HUES48 (cell line): ENCODE data around the gene SUMO2.
"Not testable (repeated sequence)": the region's sequence is repeated elsewhere in the genome, so short reads cannot be mapped to it uniquely, and the experiment has no call there.

Experiments
- H3K27ac ChIP-seq: one replicate; pipeline ENCODE4 v1.7.0; 2013; ENCODE audit warnings: low read depth, low read length, inconsistent platforms
- H3K27me3 ChIP-seq: 2 replicates; pipeline ENCODE4 v1.6.1; 2013; ENCODE audit warnings: mild to moderate bottlenecking, low read length; ENCODE audit not compliant: control insufficient read depth, insufficient read depth
- H3K36me3 ChIP-seq: 2 replicates; pipeline ENCODE4 v1.6.1; 2013; ENCODE audit warnings: low read length; ENCODE audit not compliant: control insufficient read depth, insufficient read depth
- H3K4me1 ChIP-seq: 2 replicates; pipeline ENCODE4 v1.6.1; 2013; ENCODE audit warnings: mild to moderate bottlenecking, low read length; ENCODE audit not compliant: control insufficient read depth, insufficient read depth
- H3K4me3 ChIP-seq: 2 replicates; pipeline ENCODE4 v1.5.1; 2013; ENCODE audit warnings: mild to moderate bottlenecking, low read depth, low read length
- H3K9ac ChIP-seq: 2 replicates; pipeline ENCODE4 v1.6.1; 2013; ENCODE audit warnings: mild to moderate bottlenecking, low read depth, low read length, moderate library complexity
- H3K9me3 ChIP-seq: 2 replicates; pipeline ENCODE4 v1.6.1; 2013; ENCODE audit warnings: low read length; ENCODE audit not compliant: control insufficient read depth, insufficient read depth

Gene SUMO2

DNA sequence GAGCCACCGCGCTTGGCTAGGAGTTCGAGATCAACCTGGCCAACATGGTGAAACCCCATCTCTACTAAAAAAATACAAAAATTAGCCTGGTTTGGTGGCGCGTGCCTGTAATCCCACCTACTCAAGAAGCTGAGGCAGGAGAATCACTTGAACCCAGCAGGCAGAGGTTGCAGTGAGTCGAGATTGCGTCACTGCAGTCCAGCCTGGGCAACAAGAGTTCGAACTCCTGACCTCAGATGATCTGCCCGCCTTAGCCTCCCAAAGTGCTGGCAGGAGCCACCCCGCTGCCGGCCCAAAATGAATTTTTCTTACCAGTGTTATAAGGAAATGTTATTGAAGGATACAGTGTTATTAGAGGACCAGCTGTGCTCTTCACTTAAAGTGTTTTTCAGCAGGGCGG lies 25.0 kb upstream of the SUMO2 start:
- H3K27me3 ChIP-seq = no peaks in the 10 kb centered on the region
- no peaks in the 10 kb centered on the region for H3K9me3 ChIP-seq
- H3K27ac ChIP-seq = no peak overlapping the region
- H3K4me3 ChIP-seq = no peak overlapping the region
- H3K36me3 ChIP-seq = peaks cover 41% of the 10 kb centered on the region
- peaks cover 3% of the 10 kb centered on the region; the same call in 1 of the 2 replicates for H3K4me1 ChIP-seq
- no peak overlapping the region for H3K9ac ChIP-seq

DNA sequence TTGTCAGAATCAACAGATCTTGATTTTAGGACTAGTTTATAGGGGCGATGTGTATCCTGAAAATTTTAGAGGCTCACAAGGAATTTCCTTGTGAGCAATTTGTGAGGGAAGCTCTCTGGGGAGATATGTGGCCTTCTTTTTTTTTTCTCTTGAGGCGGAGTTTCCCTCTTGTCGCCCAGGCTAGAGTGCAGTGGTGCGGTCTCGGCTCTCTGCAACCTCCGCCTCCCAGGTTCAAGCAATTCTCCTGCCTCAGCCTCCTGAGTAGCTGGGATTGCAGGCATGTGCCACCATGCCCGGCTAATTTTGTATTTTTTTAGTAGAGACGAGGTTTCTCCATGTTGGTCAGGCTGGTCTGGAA lies 24.3 kb upstream of the SUMO2 start:
- H3K27me3 ChIP-seq, H3K4me1 ChIP-seq, H3K9ac ChIP-seq, H3K27ac ChIP-seq, H3K9me3 ChIP-seq, H3K4me3 ChIP-seq: not testable (repeated sequence)
- H3K36me3 ChIP-seq = peaks cover 35% of the 10 kb centered on the region

DNA sequence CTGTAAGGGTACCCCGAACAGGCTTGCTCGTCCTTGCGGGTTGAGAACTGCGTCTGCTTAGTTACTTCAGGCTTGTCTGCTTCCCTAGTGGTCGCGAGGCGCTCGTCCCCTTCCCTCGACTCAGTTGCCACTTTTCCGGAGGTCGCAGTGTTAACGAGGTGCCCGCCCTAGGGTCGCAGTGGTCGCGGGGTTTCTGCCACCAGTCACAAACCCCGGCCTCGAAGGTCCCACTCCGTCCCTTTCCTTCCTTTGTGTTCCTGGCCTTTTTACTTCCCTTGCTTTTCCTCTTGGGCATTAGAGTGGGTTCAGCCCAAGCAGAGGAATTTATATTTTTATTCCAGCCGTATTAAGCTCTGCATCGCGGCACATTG lies 23.0 kb upstream of the SUMO2 start:
- no peaks in the 10 kb centered on the region for H3K27me3 ChIP-seq
- H3K9me3 ChIP-seq = no peaks in the 10 kb centered on the region
- H3K4me3 ChIP-seq = peak overlapping the region; percentile 92
- H3K27ac ChIP-seq = peak overlapping the region; percentile 99
- peaks cover 3% of the 10 kb centered on the region; the same call in 1 of the 2 replicates for H3K4me1 ChIP-seq
- peaks cover 24% of the 10 kb centered on the region for H3K36me3 ChIP-seq
- peak overlapping the region; percentile 96 for H3K9ac ChIP-seq

DNA sequence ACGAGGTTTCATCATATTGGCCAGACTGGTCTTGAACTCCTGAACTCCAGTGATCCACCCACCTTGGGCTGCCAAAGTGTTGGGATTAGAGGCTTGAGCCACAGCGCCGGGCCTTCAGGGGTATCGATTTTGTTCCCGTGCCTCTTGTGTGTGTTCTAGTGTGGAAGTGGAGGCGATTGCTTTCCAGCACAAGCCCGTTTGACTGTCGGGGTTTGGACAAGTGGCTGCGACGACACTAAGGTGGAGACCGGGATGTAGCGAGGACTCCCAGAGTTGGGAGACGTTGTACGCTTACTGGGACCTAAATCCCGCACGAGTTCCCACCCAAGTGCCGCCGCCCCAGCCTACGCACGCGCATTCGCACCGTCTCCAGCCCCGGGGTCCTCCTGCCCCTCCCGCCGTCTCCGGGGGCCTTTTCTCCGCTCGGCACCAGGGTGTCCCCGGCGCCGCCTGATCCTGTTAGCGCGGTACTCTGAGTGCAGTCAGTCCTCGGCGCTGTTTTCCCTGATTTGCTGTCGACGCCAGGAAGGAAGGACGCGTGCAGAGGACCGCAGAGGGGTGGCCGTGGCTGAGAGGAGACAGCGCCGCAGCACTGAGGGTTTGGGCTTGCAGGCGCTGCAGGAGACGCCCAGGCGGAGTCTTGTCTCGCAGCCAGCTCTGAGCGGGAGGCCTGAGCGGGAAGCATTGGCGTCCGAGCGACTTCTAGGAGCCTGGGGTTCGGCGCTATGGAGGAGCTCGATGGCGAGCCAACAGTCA lies 22.5 kb upstream of the SUMO2 start, which contains the start of gene NUP85:
Gene NUP85 (plus strand): TSS at position 643 of the 756 bp plus-strand sequence. CDS start 83 bp downstream, at position 726.
- Histone ChIP-seq H3K9me3 (no peaks in the 10 kb centered on the region), H3K27me3 (no peaks in the 10 kb centered on the region), H3K27ac (peak within 1 kb of the TSS; percentile 99), H3K4me1 (peaks cover 3% of the 10 kb centered on the region; the same call in 1 of the 2 replicates), H3K9ac (peak within 1 kb of the TSS; percentile 96), H3K36me3 (peaks cover 20% of the 10 kb centered on the region), H3K4me3 (peak within 1 kb of the TSS; percentile 92)

DNA sequence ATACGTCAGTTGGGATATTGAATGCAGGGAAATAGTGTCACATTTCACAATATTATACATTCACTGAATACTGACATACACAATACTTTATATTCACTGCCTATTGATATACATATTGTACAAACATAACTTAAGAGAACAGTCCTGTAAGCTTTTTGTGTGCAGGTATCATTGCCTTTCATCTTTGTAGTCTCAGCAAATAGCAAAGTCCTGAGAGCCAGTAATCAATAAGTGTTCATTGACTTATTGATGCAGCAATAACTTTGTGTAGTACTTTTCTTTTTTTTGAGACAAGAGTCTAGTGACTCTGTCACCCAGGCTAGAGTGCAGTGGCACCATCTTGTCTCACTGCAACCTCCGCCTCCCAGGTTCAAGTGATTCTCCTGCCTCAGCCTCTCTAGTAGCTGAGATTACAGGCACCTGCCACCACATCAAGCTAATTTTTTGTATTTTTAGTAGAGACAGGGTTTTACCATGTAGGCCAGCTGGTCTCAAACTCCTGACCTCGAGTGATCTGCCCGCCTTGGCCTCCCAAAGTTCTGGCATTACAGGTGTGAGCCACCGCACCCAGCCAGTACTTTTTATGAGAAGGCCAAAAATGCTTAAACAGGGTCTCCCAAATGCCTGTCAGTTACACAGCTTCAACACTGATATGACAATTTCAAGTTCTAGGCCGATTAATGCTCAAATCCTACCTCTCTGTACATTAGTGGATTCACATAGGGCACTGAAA lies 17.3 kb upstream of the SUMO2 start:
- no peaks in the 10 kb centered on the region for H3K27me3 ChIP-seq
- H3K27ac ChIP-seq = no peak overlapping the region
- no peaks in the 10 kb centered on the region for H3K4me1 ChIP-seq
- H3K36me3 ChIP-seq = no peaks in the 10 kb centered on the region
- no peak overlapping the region for H3K9ac ChIP-seq
- no peaks in the 10 kb centered on the region for H3K9me3 ChIP-seq
- H3K4me3 ChIP-seq = no peak overlapping the region

DNA sequence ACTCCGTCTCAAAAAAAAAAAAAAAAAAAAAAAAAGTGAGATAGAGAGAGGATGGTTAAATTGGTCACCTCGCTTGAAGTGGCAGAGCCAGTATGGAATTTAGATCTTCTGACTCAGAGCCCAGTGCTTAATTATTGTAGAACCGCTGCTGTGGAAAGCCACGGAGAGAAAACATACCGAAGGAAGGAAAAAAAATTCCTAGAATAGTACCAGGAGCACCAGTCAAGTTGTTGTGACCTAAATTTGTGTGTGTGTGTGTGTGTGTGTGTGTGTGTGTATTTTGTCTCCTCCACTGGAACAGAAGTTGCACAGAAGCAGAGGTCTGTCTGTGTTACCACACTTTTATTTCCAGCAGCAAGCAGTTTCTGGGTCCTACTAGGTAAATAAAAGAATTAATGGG lies 12.1 kb upstream of the SUMO2 start:
- no peaks in the 10 kb centered on the region for H3K27me3 ChIP-seq
- H3K9me3 ChIP-seq = no peaks in the 10 kb centered on the region
- no peak overlapping the region for H3K9ac ChIP-seq
- H3K27ac ChIP-seq = no peak overlapping the region
- H3K36me3 ChIP-seq = no peaks in the 10 kb centered on the region
- H3K4me1 ChIP-seq = no peaks in the 10 kb centered on the region
- no peak overlapping the region for H3K4me3 ChIP-seq

DNA sequence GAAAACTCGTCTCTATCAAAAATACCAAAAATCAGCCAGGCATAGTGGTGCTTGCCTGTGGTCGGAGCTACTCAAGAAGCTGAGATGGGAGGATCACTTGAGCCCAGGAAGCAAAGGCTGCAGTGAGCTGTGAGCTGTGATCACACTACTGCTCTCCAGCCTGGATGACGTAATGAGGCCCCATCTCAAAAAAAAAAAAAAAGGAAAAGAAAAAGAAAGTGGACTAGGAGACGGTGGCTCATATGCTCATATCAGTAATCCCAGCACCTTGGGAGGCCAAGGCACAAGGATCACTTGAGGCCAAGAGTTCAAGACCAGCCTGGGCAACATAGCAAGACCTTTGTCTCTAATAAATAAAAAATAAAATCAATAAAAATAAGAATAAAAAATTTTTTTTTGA lies 8.8 kb upstream of the SUMO2 start:
- Histone ChIP-seq H3K4me3 (no peak overlapping the region), H3K36me3 (no peaks in the 10 kb centered on the region), H3K27me3 (no peaks in the 10 kb centered on the region), H3K27ac (no peak overlapping the region), H3K4me1 (no peaks in the 10 kb centered on the region), H3K9ac (no peak overlapping the region), H3K9me3 (no peaks in the 10 kb centered on the region)

DNA sequence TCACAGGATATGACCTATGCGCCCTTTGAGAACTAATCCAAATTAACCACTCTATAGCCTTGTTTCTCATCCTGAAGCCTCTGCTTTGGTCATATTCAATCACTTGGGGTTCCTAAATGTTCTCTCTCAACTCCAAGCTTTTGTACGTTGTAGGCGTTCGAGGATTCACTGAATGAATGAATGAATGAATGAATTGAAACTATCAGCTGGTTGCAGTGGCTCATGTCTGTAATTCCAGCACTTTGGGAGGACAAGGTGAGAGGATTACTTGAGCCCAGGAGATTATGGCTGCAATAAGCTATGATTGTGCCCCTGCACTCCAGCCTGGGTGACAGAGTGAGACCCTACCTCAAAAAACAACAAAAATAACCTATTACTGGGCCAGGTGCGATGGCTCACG lies 5.9 kb upstream of the SUMO2 start:
- Histone ChIP-seq H3K4me1 (no peaks in the 10 kb centered on the region), H3K36me3 (no peaks in the 10 kb centered on the region), H3K27me3 (no peaks in the 10 kb centered on the region), H3K27ac (no peak overlapping the region), H3K9me3 (no peaks in the 10 kb centered on the region), H3K9ac (no peak overlapping the region), H3K4me3 (no peak overlapping the region)

DNA sequence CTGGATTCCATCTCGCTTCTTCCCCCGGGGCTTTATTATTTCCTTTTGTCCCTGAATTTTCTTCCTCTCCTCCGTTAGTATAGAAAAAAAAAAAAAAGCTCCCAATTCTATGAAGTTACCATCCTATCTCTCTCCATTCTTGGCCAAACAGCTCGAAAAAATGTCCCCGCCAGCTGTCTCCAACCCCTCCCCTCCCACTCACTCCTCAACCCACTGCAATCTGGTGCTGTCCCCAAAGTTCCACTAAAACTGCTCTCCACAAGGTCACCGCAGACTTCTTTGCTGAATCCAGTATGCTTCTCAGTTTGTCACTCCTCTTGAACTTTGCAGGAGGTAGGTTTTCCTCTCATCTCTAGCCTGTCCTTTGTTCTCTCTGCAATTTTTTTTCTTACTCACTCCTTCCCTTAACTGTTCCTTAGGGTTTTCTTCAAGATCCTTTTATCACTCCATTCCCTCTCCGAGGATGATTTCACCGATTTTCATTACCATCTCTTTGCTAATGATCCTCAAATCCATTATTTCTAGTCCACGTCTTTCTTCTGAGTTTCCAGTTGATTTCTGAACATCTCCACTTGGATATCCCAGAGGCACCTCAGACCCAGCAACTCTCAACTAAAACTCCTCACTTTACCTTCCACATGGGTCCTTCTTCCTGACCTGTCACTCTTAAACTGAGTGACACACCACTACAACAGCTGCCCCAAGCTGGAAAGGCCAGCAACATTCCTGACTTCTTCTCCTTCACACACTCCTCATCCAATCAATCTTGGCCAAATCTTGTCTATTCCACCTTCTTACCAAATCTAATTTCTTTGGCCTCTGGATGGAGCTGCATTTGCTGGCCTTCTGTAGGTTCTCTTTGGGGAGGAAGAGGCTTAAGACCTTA lies 1.5 kb upstream of the SUMO2 start:
- no peak overlapping the region for H3K27ac ChIP-seq
- H3K36me3 ChIP-seq = peaks cover 20% of the 10 kb centered on the region
- no peak overlapping the region for H3K4me3 ChIP-seq
- no peaks in the 10 kb centered on the region for H3K27me3 ChIP-seq
- peaks cover 10% of the 10 kb centered on the region for H3K4me1 ChIP-seq
- no peaks in the 10 kb centered on the region for H3K9me3 ChIP-seq
- no peak overlapping the region for H3K9ac ChIP-seq

DNA sequence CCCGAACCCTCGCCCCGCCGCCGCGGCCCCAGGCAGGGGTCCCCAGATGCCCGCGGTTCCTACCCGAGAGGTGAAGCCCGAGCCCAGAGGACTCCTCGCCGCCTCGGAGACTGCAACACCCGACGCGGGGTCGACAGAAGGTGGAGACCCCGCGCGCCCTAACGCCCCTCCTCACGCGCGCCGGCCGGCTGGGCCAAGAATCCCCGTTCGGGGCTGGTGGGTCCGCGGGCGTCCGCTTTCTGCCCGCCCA lies 515 bp downstream of the SUMO2 start:
- H3K4me3 ChIP-seq = peak overlapping the region; percentile 91
- H3K27me3 ChIP-seq = no peaks in the 10 kb centered on the region
- peaks cover 37% of the 10 kb centered on the region for H3K36me3 ChIP-seq
- H3K9me3 ChIP-seq = no peaks in the 10 kb centered on the region
- H3K4me1 ChIP-seq = peaks cover 10% of the 10 kb centered on the region
- H3K27ac ChIP-seq = peak overlapping the region; percentile 98
- peak overlapping the region; percentile 99 for H3K9ac ChIP-seq
